PC-9 (cell line): ENCODE results near the gene HMGB2.

Source experiments
- CTCF ChIP-seq: fragments of 200-600 bp; sonication (generic); conservative IDR thresholded peaks from 2 replicates; pipeline ENCODE4 v1.6.1; 2017; ENCODE audit warnings: mixed run types, antibody characterized with exemption, mild to moderate bottlenecking, moderate library complexity
- EZH2 ChIP-seq: fragments of 200-600 bp; sonication (generic); IDR thresholded peaks from 2 replicates; pipeline ENCODE4 v1.8.0; 2017; ENCODE audit warnings: antibody characterized with exemption, low read depth

GRCh38 chr4:173337463-173337862, 3.3 kb upstream of the HMGB2 start:
- TF ChIP-seq CTCF: no peak
- TF ChIP-seq EZH2: no peak
